GM18517 (cell line): ENCODE measurements around the gene SYT10.
"Not testable (repeated sequence)": the region's sequence is repeated elsewhere in the genome, so short reads cannot be mapped to it uniquely, and the experiment has no call there.

Experiments
- ATAC-seq: cut with Tn5 transposase; IDR thresholded peaks from one replicate; pipeline ENCODE4 v1.9.1; 2021; ENCODE audit warnings: mild to moderate bottlenecking, moderate library complexity; ENCODE audit not compliant: unreplicated experiment

SYT10 gene

GRCh38 chr12:33357181-33357580 lies 82.4 kb downstream of the SYT10 start:
- no peak for ATAC-seq

DNA sequence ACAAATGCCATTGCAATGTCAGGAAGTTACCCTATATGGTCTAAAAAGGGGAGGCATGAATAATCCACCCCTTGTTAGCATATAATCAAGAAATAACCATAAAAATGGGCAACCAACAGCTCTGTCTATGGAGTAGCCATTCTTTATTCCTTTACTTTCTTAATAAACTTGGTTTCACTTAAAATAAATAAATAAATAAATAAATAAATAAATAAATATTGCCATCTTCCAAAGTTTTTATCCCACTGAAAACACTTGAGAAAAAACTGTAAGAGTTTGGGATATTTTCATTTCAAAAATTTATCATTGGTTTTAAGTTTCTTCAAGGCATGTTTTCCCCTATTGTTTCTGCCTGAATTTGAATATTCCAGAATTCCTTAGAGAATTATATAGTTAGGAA lies 89.8 kb downstream of the SYT10 start:
- no peak for ATAC-seq

GRCh38 chr12:33331961-33332398 lies 107.6 kb downstream of the SYT10 start:
- ATAC-seq, result not testable (repeated sequence)

- ATAC-seq, result no peak
Measured at GRCh38 chr12:33330940-33331339, 108.7 kb downstream of the SYT10 start.
